ENCODE measurements around the gene CFAP65.
A peak's percentile ranks its signal among the peaks of the same experiment; 100 is the strongest.

The CFAP65 gene

DNA sequence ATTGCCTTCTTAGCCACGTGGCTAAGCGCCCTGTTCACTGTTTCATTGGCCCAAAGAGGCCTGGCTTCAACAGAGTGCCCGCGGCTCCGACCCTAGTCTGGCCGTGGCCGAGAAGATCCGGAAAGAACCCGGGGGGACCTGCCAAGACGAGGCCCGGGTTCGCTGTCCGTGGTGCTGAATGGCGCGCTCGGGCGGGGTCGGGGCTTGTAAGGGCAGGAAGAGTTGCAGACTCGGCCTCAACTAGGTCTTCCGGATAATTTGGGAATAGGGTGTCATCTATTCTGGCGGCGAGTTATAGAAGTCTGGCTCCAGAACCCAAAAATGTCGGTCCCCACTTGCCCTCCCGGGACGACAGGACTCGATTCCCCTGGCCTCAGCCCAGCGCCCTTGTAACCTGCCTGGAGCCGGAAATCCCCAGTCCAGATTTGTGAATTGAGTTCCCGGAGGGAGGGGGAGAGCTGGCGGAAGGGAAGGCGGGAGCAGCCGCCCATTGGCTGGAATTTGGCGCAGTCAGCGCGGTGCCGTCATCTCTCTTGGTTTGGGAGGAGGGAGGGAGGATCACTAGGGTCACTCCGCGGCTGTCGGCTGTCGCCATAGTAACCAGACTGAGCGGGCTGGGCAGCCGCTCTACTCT lies 78.3 kb downstream of the CFAP65 start:
- peak; percentile 51 to 57 for DNase-seq

DNA sequence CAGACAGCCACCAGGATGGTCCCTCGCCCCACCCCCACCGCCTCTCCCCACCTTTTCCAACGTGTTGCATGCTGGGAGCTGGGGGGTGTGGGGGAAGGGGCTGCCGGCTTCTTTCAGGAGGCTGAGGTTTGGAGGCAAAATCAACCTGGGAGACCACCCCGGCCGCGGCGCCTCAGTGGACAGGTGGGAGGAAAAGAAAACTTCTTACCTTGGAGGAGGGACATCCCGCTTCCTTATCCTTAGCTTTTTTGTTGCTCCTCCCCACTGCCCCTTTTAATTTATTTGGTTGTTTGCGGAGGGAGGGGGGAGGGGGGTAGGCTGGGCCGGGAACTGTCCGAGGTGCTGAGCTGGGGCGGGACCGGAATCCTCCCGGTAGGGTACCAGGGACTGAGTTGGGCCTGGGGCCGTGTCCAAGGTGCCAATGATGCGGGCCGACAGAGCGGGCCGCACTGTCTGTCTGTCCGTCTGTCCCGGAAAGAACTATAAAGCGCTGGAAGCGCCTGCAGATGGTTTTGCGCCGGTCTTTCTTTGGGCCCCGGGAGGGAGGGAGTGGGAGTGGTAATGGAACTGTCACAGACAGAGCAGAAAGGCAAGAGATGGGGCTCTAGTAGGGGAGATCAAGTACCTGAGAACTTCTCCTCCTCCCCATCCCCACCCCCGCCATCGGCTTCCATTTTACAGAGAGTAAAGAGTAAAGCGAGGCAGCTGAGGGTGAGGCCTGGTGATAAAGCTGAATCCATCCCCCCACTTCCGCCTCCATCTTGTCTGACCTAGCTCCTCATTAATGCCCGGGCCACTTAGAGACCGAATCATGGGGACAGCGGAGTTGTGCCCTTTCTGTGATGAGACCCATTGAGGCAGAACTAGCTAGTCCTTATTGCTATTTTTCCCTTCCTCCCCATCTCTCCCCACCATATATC lies 79.4 kb downstream of the CFAP65 start:
- DNase-seq: no peak

DNA sequence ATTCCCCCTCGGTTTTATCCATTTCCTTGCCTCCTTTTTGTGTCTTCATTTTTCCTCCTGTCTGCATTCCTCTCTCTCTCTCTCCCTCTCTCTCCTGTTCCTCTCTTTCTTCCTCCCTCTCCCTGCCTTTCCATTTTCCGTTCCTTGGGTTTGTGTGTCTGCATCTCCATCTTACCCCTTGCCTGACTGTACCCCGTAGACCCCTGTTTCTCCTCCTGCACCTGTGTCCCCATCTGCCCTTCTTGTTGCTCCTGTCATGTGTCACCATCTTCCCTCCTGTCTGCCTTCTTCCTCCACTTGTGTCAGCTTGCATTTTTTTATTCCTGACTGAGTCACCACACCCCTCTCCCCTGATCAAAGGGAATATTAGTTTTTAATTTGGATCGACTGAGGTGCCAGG lies 80.1 kb downstream of the CFAP65 start:
- no peak for DNase-seq

DNA sequence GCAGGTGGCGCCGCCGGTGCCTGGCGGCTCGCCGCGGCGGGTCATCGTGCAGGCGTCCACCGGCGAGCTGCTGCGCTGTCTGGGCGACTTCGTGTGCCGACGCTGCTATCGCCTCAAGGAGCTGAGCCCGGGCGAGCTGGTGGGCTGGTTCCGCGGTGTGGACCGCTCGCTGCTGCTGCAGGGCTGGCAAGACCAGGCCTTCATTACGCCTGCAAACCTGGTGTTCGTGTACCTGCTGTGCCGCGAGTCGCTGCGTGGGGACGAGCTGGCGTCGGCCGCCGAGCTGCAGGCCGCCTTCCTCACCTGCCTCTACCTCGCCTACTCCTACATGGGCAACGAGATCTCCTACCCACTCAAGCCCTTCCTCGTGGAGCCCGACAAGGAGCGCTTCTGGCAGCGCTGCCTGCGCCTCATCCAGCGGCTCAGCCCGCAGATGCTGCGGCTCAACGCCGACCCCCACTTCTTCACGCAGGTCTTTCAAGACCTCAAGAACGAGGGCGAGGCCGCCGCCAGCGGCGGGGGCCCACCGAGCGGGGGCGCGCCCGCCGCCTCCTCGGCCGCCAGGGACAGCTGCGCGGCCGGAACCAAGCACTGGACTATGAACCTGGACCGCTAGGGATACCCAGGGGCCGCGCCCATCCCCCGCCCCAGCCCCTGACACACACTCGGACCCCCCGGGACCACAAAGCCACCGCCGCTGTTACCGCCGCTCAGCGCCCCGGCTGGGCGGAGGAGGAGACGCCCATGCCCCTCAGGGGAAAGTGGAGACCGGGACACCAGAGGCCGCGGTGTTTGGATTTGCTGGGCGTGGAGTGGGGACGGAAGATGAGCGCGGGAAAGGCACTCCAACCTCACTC lies 80.8 kb downstream of the CFAP65 start:
- DNase-seq: no peak

GRCh38 chr2:218959761-218960308 lies 81.5 kb downstream of the CFAP65 start:
- DNase-seq: no peak

DNA sequence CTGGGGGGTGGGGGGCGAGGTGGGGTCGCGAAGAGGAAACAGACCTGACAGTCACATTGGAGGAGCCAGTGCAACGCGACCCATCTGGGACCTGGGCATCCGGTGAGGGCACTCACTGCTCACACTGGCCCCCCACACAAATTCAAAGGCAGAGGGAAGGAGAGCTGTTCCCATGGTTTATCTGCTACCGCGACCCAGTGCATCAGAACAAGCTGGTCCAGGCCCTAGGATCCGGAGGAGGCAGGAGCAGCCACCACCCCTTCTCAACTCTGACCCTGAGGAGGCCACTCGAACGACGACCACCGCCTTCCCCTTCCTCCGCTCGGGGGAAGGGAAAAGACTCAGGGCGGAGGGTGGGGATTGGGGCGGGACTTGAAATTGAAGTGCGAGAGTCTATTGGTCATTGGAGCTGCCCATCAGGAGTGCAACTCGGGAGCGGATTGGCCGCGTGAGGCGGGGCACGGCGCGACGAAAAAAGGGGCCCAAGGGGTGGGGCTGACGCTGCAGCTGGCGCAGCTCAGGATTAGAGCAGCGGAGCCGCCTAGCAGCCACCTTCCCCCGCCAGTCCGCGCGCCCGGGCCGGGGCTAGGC lies 82.1 kb downstream of the CFAP65 start, which contains the start of gene CDK5R2:
CDK5R2 (plus strand) TSS at position 526 of the 591 bp plus-strand sequence. CDS start 155 bp downstream, outside the sequence.
- DNase-seq: peak; percentile 33 to 38

- no peak for DNase-seq
Observed at GRCh38 chr2:218958276-218958675, 83.0 kb downstream of the CFAP65 start.

DNA sequence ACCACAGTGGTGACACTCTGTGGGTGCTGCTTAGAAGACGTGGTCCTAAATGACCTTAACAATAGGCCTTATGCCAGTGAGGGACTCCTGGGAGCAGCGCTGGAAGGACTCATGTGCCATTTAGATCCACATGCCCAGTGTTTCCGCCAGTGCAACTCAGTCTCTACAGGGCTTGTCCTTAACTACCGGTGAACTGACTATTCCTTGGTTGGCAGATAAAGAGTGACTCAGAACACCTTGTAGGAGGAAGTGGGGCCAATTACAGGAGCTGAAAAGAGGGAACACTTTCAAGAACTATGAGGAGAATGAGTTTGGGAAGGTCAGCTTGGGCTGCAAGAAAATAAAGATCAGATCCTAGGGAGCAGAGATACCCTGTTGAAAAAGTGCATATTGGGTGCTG lies 83.6 kb downstream of the CFAP65 start:
- no peak for DNase-seq

- DNase-seq: no peak
Observed at GRCh38 chr2:218956039-218956438, 85.3 kb downstream of the CFAP65 start.

- no peak for DNase-seq
Observed at GRCh38 chr2:218954541-218955300, 86.6 kb downstream of the CFAP65 start.

GRCh38 chr2:218953366-218953954 lies 87.9 kb downstream of the CFAP65 start:
- no peak for DNase-seq

All from activated CD4-positive, alpha-beta T cell treated with anti-CD3 and anti-CD28 coated beads, Interleukin-2, amount 50 U/mL, for 4 hours (primary cell).